GM12873 (cell line): ENCODE results near the gene SESN2.

ENCODE experiments used
- TF ChIP-seq, protein P1 (sequence below): IDR thresholded peaks from 2 replicates; pipeline ENCODE4 v1.5.1; 2012; ENCODE audit warnings: low read depth, mild to moderate bottlenecking, moderate library complexity, low read length, control low read depth; ENCODE audit not compliant: insufficient read depth; ENCODE audit errors: missing control alignments

SESN2 gene

GRCh38 chr1:28256197-28256827, 3.0 kb upstream of the SESN2 start:
- TF ChIP-seq, protein P1, sequence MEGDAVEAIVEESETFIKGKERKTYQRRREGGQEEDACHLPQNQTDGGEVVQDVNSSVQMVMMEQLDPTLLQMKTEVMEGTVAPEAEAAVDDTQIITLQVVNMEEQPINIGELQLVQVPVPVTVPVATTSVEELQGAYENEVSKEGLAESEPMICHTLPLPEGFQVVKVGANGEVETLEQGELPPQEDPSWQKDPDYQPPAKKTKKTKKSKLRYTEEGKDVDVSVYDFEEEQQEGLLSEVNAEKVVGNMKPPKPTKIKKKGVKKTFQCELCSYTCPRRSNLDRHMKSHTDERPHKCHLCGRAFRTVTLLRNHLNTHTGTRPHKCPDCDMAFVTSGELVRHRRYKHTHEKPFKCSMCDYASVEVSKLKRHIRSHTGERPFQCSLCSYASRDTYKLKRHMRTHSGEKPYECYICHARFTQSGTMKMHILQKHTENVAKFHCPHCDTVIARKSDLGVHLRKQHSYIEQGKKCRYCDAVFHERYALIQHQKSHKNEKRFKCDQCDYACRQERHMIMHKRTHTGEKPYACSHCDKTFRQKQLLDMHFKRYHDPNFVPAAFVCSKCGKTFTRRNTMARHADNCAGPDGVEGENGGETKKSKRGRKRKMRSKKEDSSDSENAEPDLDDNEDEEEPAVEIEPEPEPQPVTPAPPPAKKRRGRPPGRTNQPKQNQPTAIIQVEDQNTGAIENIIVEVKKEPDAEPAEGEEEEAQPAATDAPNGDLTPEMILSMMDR, result no peak

GRCh38 chr1:28257736-28258135, 1.6 kb upstream of the SESN2 start:
- TF ChIP-seq, protein P1, result no peak

- TF ChIP-seq, protein P1, result no peak
Measured at GRCh38 chr1:28258628-28259251, 578 bp upstream of the SESN2 start.

DNA sequence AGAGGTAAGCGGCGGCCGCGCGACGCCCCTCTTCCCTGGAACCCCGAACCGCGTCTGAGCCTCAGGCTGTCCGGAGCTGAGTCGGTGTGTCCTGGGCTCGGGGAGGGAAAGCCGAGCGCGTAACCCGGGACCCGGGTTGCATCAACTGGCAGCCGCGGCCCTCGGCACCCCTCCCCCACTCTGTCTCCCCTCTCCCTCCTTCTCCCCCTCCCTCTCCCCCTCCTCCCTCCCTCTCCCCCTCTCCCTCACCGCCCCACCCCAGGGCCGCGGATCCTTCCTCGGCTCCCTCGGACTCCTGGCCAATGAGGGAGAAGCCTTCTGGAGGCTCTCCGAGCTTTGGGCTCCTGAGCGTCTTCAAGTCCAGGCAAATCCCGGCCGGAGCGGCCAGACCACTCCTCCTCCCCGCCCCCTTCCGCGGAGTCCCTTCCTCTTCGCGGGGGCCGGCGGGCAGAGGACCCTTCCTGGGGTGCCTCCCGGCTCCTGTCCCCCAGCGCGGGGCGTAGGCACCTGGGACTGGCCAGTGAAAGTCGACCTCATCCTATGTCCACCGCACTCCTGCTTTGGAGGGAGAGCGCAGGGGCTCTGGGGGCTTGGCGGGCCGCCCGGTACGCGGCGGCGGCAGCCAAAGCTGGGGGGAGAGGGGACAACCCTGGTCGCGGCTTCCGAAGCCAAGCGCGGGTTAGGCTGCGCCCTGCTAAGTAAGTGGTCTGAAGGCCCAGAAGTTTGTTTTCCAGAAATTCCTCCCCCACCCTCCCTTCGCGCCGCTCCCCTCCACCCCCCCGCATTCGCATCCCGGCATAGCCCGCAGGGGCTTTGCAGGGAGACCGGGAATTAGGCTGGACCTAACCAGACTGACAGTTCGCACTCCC, 850 bp downstream of the SESN2 start:
- TF ChIP-seq, protein P1, result no peak

DNA sequence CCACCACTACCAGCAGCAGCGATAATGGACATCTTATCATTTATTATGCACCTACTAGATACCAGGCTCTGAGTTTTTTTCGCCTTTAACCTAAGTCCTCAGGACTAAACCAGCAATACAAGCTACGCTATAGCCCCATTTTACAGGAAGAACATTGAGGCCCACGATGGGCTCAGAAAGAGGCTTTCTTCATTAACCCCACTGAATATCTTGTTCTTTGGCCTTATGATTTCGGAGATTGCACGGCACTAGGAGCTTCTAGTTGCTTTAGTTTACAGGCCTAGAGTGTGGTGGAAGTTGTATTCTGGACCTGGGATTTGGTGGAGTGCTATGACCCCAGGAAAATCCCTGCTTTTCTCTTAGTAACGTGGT, 1.5 kb downstream of the SESN2 start:
- TF ChIP-seq, protein P1, result no peak

DNA sequence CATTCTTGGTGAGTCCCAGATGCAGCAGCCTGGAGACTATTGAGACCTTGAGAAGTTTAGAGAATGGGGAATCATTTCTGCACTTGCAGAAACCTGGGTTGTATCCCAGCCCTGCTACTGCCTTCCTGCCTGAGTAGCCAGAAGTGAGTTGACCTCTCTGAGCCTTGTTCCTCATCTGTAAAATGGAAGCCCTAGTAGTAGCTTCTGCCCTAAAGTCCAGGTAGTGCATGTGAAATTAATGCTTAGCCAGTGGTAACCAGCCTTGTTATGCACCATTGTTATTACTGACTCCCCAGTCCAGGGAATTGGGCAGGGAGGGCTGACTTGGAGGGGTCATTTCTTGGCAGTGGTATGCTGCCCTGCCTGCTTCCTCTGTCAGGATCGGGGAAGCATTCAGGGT, 5.6 kb downstream of the SESN2 start:
- TF ChIP-seq, protein P1, result no peak

GRCh38 chr1:28265577-28265976, 6.3 kb downstream of the SESN2 start:
- TF ChIP-seq, protein P1, result no peak
